ENCODE data around the gene FXYD4.
A peak's percentile ranks its signal among the peaks of the same experiment; 100 is the strongest.
"Not testable (repeated sequence)": the region's sequence is repeated elsewhere in the genome, so short reads cannot be mapped to it uniquely, and the experiment has no call there.

Gene FXYD4

DNA sequence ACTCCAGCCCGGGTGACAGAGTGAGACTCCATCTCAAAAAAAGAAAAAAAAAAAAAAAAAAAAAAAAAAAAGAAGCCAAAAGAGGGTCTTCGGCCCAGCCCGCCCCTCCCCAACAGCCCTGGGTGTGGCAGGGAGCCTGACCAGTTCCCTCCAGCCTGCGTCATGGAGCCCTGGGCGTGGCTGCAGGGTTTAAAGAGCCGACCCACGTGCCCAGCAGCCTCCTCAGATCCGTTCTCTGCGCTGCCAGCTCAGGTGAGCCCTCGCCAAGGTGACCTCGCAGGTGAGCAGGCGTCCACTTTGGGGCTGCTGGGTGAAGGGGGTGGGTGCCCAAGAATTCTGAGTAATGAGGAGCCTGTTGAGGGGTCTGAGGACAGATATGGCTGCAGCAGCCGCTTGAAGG lies at the start of gene FXYD4:
FXYD4 (plus strand) TSS at position 219 of the 400 bp plus-strand sequence. CDS start 2,111 bp downstream, outside the sequence.
- no peak for DNase-seq (ENCODE audit: low read depth)

DNA sequence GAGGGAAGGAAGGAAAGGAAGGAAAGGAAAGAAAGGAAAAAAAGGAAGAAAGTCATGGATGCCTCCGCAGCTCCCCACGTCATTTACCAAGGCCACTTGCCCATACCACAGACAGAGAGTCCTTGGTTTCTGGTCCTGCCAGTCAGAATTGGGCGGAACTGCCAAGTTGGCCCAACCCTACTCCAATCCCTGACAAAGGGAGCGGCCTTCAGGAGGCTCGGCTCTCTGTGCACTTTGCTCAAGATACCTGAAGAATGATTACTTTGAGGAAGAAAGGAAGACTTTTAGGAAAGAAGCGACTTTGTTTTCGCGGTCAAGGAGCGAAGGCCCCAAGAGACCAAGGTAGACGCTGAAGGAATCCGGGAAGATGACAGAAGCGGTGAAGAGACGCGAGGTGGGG lies 49.1 kb upstream of the FXYD4 start:
- no peak for DNase-seq (ENCODE audit: low read depth)

DNA sequence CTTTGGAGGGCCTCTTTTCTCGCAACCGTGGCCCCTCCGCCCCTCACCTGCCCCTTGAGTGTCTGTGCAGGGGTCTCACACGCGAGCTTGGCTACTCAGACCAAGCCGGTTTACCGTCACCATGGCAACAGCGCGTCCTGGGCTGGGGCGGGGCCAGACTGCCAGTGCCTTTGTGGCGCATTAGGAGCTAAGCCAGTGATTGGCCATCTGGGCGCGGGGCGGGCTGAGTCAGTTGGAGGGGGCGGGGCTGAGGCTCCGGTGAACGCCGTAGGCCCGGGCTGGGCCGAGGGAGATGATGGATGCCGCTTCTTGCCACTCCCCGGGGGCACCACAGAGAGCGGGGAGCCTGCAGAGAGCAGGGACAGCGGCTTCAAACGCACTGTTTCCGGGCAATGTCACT lies 48.7 kb upstream of the FXYD4 start:
- DNase-seq (ENCODE audit: low read depth) = peak; percentile 82

GRCh38 chr10:43323245-43323644 lies 48.2 kb upstream of the FXYD4 start:
- no peak for DNase-seq (ENCODE audit: low read depth)

DNA sequence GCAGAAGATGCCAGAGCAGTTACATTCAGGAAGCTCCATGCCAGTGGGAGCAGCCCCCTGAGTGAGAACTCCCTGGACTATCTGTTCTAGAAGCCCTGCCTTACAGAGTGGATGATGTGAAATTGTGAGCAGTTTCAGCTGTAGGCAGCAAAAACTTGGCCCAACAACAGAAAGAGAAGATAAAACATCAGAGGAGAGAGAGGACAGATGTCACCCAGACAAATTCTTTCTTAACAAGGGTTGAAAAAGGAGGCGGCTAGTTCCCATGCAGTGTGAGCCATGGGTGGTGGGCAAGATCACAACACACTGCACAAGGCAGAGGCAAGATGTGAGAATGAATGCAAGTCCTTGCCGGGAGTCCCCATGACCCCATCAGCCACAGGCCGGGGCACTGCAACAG lies 46.6 kb upstream of the FXYD4 start:
- DNase-seq (ENCODE audit: low read depth) = no peak

- DNase-seq (ENCODE audit: low read depth) = no peak
Measured at GRCh38 chr10:43327171-43327570, 44.3 kb upstream of the FXYD4 start.

DNA sequence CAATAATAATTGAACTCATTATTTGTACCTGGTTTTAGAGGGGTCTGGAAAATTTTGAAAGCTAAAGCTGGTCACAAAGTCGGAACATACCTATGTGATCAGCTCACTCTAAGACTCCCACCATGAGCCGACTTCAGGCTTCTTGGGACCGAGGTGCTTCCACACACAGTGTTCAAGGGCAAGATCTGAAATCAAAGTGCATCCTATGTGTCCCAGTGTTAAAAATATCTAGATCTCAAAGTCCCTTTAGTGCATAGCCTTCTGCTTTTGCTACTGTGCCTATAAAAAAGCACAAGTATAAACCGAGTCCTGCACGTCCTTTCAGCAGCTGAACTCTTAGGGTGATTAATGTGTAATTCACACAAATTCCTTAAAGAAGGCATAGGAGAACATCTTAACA lies 43.5 kb upstream of the FXYD4 start:
- DNase-seq (ENCODE audit: low read depth) = no peak

DNA sequence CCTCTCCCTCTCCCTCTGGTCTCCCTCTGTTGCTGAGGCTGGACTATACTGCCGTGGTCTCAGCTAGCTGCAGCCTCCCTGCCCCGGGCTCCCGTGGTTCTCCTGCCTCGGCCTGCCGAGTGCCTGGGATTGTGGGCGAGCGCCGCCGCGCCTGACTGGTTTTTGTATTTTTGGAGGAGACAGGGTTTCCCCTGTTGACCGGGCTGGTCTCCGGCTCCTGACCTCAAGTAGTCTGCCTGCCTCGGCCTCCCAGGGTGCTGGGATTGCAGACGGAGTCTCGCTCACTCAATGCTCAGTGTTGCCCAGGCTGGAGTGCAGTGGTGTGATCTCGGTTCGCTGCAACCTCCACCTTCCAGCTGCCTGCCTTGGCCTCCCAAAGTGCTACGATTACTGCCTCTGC lies 42.6 kb upstream of the FXYD4 start:
- not testable (repeated sequence) for DNase-seq (ENCODE audit: low read depth)

DNA sequence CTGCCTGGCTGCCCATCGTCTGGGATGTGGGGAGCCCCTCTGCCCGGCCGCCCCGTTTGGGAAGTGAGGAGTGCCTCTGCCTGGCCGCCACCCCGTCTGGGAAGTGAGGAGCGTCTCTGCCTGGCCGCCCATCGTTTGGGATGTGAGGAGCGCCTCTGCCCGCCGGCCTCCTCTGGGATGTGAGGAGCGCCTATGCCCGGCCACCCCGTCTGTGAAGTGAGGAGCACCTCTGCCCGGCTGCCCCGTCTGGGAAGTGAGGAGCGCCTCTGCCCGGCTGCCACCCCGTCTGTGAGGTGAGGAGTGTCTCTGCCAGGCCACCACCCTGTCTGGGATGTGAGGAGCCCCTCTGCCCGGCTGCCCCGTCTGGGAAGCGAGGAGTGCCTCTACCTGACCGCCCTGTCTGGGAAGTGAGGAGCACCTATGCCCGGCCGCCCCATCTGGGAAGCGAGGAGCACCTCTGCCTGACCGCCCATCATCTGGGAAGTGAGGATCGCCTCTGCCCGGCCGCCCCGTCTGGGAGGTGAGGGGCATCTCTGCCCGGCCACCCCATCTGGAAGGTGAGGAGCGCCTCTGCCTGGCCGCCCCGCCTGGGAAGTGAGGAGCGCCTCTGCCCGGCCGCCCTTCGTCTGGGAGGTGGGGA lies 42.1 kb upstream of the FXYD4 start:
- not testable (repeated sequence) for DNase-seq (ENCODE audit: low read depth)

DNA sequence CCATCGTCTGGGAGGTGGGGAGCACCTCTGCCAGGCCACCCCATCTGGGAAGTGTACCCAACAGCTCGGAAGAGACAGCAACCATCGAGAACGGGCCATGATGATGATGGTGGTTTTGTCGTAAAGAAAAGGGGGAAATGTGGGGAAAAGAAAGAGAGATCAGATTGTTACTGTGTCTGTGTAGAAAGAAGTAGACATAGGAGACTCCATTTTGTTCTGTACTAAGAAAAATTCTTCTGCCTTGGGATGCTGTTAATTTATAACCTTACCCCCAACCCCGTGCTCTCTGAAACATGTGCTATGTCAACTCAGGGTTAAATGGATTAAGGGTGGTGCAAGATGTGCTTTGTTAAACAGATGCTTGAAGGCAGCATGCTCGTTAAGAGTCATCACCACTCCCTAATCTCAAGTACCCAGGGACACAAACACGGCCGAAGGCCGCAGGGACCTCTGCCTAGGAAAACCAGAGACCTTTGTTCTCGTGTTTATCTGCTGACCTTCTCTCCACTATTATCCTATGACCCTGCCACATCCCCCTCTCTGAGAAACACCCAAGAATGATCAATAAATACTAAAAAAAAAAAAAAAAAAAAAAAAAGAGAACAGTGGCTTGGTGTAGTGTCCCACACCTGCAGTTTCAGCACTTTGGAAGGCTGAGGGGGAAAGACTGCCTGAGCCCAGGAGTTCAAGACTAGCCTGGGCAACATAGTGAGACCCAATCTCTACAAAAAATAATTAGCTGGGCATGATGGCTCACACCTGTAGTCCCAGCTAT lies 41.2 kb upstream of the FXYD4 start:
- DNase-seq (ENCODE audit: low read depth) = not testable (repeated sequence)

DNA sequence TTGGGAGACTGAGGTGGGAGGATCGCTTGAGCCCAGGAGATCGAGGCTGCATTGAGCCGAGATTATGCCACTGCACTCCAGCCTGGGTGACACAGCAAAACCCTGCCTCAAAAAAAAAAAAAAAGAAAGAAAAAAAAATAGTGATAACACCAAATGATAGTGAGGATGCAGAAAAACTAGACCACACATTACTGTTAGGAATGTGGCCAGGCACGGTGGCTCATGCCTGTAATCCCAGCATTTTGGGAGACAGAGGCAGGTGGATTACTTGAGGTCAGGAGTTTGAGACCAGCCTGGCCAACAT lies 40.7 kb upstream of the FXYD4 start:
- not testable (repeated sequence) for DNase-seq (ENCODE audit: low read depth)

GRCh38 chr10:43333653-43334052 lies 37.8 kb upstream of the FXYD4 start:
- DNase-seq (ENCODE audit: low read depth) = no peak

GRCh38 chr10:43336061-43336460 lies 35.4 kb upstream of the FXYD4 start:
- no peak for DNase-seq (ENCODE audit: low read depth)

DNA sequence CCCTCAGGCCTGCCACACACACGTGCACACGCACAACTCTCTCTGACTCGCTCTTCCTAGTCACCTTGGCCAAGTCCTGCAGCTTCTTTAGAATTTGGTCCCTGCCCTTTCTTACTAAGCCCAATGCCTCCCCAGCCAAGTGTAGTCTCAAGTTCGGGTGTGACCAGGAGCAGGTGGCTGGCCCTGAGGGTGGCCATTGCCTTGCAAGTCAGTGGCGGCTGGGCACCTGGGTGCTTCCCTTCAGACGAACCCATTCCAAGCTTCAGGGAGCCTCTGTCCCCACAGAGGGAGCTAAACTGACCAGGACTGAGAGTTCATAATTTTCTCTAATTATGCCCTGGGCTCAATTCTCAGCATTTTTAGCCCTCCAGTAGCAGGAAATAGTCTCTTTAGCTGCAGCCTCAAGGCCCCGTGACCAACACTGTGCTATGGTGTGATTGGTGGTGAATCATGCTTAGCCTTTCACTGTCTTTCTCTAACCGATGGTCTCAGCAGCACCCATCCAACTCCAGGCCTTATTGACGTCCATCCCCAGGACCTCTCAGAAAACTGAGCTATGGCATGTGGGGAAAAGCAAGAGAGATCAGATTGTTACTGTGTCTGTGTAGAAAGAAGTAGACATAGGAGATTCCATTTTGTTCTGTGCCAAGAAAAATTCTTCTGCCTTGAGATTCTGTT lies 34.7 kb upstream of the FXYD4 start:
- no peak for DNase-seq (ENCODE audit: low read depth)

DNA sequence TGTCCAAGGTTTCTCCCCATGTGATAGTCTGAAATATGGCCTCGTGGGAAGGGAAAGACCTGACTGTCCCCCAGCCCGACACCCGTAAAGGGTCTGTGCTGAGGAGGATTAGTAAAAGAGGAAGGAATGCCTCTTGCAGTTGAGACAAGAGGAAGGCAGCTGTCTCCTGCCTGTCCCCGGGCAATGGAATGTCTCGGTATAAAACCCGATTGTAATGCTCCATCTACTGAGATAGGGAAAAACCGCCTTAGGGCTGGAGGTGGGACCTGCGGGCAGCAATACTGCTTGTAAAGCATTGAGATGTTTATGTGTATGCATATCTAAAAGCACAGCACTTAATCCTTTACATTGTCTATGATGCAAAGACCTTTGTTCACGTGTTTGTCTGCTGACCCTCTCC lies 33.9 kb upstream of the FXYD4 start:
- DNase-seq (ENCODE audit: low read depth) = not testable (repeated sequence)

GRCh38 chr10:43338117-43338516 lies 33.3 kb upstream of the FXYD4 start:
- DNase-seq (ENCODE audit: low read depth) = no peak

DNA sequence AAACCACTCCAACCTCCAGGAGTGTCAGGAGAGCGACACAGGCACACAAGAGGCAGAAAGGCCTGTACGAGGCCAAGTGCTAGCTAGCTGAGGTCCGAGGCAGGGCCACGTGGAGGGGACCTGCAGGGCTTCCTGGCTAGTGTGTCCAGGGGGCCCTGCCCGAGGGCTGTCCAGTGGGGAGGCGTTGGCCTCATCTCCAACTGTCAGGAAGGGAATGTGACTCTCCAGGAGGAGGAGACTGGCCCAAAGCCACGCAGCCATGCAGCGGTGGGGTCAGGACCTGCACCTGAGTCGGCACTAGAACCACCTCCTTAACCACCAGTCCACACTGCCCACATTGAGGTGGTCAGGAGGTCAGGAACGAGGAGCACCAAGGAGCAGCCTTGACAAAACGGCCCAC lies 32.3 kb upstream of the FXYD4 start:
- DNase-seq (ENCODE audit: low read depth) = no peak

DNA sequence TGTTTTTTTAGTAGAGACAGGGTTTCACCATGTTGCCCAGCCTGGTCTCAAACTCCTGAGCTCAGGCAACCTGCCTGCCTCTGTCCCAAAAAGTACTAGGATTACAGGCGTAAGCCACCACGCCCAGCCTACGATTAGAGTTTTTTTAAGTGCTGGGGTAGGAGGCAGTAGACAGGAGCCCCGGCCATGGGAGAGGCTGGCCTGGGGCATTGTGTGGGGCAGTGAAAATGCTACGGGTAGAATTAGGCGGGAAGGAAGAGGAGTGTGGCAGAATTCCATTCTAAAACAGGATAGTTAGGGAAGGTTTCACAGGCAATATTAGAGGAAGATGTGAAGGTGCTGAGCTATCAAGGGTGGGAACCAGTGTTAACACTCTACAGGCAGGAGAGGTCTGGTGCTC lies 31.3 kb upstream of the FXYD4 start:
- DNase-seq (ENCODE audit: low read depth) = no peak

DNA sequence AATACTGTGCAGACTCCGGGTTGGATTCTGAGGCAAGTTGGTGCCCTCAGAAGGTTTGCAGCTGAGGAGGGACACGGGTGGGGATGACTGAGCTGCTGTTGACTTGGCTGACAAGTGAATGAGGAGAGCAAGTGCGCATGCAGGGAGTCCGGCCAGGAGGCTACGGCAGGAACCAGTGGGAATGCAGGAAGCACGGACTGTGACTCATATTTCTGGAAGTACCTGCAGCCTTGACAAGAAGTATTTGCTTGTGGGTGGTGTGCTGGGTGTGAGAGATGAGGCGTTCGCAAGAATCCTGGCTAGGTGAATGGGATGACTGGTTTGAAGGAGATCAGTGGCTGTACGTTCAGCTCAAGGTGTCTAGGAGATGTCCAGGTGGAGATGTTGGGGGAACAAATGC lies 30.8 kb upstream of the FXYD4 start:
- no peak for DNase-seq (ENCODE audit: low read depth)

- DNase-seq (ENCODE audit: low read depth) = no peak
Measured at GRCh38 chr10:43341450-43341849, 30.0 kb upstream of the FXYD4 start.

GRCh38 chr10:43342279-43343125 lies 28.9 kb upstream of the FXYD4 start:
- DNase-seq (ENCODE audit: low read depth) = no peak

DNA sequence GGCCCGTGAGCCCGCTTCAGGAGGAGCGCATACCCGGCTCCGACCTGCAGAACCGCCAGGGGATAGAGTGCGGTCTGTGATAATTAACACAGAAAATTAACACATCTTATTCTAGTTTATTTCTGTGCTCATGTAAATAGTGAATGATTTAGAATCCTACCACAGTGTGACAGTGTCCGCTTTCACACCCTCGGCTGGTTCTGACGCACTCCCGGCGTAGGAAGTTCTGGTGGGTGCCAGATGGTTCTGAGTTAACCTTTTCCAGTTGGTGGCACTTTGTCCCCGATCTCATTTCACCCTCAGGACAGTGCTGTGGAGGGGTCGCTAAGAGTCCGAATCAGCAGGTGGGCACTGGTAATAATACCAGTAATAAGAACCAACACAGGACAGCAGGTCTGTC lies 28.3 kb upstream of the FXYD4 start:
- no peak for DNase-seq (ENCODE audit: low read depth)

Measured in activated T-cell treated with anti-CD3 and anti-CD28 coated beads for 48 hours (primary cell).